Gastroesophageal sphincter (tissue), 3 donors: ENCODE results near the gene ZBTB17.

Source experiments
- EP300 ChIP-seq: sonication (generic); formaldehyde crosslinking; IDR thresholded peaks from one replicate; pipeline ENCODE4 v1.6.1; 2017; ENCODE audit warnings: antibody characterized with exemption, mild to moderate bottlenecking
- TF ChIP-seq, protein P1 (sequence below), 4 experiments: fragments of 200-600 bp in 2 of 4; fragments of 450-650 bp in 2 of 4; sonication (generic) in 1 of 4; IDR thresholded peaks; one replicate each; pipeline ENCODE4 v1.5.1; 2017 to 2019; ENCODE audit warnings: antibody characterized with exemption in 4 of 4, mild to moderate bottlenecking in 2 of 4, moderate library complexity in 2 of 4

- TF ChIP-seq, protein P1, sequence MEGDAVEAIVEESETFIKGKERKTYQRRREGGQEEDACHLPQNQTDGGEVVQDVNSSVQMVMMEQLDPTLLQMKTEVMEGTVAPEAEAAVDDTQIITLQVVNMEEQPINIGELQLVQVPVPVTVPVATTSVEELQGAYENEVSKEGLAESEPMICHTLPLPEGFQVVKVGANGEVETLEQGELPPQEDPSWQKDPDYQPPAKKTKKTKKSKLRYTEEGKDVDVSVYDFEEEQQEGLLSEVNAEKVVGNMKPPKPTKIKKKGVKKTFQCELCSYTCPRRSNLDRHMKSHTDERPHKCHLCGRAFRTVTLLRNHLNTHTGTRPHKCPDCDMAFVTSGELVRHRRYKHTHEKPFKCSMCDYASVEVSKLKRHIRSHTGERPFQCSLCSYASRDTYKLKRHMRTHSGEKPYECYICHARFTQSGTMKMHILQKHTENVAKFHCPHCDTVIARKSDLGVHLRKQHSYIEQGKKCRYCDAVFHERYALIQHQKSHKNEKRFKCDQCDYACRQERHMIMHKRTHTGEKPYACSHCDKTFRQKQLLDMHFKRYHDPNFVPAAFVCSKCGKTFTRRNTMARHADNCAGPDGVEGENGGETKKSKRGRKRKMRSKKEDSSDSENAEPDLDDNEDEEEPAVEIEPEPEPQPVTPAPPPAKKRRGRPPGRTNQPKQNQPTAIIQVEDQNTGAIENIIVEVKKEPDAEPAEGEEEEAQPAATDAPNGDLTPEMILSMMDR (IDR thresholded peaks at IDR 0.05) = no peak
- TF ChIP-seq EP300 = no peak
These were observed 21.9 kb upstream of the ZBTB17 start for GRCh38 chr1:15997637-15998280.
